ENCODE results near the gene C1GALT1C1L.
"Not testable (repeated sequence)": the region's sequence is repeated elsewhere in the genome, so short reads cannot be mapped to it uniquely, and the experiment has no call there.

C1GALT1C1L gene

DNA sequence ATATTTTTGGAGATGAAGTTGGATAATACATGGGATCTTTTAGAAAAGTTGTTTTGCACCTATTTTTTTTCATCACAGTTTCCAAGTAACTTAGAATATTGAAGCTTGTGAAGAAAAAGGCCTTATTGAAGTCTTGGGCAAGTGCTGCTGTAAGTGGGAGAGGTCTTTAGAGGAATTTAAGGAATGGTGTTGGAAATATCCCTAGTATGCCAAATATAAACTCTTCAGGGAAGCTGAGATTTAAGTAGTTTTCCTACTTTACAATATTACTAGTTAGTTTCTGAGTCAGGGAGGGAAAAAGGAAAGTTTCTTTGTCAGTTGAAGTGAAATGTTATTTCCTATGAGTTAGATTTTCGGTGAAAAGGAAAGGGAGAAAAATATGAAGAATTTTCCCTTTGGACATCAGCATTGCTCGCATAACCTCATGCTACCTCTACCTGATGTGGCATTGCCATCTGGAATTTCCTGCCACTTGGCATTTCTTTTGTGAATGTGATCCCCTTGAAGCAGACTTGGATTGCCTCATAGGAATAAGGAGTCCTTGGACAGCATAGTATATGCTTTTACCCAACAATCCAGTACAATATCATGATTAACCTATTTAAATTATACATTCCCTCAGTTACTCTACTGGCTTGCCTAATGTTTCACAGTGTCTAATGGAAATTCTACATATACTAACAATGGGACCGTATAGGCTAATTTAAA, 27.1 kb downstream of the C1GALT1C1L start:
- DNase-seq, result no peak

DNA sequence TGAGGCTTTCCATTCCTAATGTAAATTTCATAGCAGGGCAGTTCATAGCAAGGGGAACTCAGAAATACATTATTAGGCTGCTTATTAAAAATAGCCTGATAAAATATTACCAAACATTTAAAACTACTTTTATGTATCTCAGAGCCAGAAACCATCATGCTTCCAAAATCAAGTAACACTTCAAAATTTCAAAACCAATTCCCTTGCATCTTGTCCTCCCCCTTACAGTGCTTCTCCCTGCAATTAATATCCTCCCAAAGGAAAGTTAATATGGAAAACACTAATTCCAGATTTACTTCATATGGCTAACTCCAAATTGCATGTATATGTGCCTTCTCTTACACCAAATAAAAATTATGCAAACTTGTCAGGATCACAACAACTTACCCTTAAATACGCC, 32.5 kb downstream of the C1GALT1C1L start:
- DNase-seq, result no peak

- DNase-seq, result no peak
Observed at GRCh38 chr2:43642363-43642762, 33.9 kb downstream of the C1GALT1C1L start.

GRCh38 chr2:43637030-43637803, 39.0 kb downstream of the C1GALT1C1L start, which contains the start of gene PLEKHH2:
Gene PLEKHH2 (plus strand): TSS chr2:43637260. CDS start chr2:43644674, 7,414 bp downstream.
- peak; percentile 71 for DNase-seq

GRCh38 chr2:43636621-43637020, 39.6 kb downstream of the C1GALT1C1L start:
- no peak for DNase-seq

DNA sequence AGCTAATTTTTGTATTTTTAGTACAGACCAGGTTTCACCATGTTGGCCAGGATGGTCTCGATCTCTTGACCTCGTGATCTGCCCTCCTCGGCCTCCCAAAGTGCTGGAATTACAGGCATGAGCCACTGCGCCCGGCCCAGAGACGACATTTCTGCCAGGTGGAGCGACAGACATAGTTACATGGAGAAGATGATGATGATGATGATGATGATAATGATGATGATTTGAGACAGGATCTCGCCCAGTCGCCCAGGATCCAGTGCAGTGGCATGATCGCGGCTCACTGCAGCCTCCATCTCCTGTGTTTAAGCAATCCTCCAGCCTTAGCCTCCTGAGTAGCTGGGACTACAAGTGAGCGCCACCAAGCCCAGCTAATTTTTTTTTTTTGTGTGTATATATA, 40.1 kb downstream of the C1GALT1C1L start:
- DNase-seq, result not testable (repeated sequence)

DNA sequence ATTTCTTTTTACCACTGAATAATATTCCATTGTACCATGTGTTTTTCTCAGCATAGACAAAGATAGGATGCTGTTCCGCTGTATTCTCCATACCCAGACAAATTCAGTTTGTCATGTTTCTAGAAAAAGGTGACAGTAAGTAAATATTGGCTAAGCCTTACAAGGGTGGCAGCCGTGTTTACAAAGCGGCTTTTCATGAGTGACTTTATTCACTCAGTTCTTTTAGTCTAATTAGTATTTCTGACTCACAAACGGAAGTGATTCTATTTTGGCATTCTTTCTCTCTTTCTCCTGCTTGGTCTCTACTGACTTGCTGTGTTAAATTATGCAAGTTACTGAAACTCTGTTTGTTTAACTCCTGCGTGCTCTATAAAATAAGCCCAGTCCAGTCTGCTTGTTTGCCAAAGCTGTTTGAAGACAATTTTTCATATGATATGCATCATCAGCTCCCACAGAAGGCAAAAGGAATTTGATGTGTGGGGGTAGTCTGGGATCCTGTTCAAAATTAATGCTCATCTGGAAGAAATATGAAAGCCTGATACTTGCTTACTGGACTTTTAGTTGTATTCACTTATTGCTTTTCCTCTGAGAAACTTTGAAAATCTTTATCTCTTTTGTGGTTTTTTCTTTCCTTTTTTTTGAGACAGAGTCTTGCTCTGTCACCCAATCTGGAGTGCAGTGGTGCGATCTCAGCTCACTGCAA, 41.5 kb downstream of the C1GALT1C1L start:
- peak; percentile 74 for DNase-seq

DNA sequence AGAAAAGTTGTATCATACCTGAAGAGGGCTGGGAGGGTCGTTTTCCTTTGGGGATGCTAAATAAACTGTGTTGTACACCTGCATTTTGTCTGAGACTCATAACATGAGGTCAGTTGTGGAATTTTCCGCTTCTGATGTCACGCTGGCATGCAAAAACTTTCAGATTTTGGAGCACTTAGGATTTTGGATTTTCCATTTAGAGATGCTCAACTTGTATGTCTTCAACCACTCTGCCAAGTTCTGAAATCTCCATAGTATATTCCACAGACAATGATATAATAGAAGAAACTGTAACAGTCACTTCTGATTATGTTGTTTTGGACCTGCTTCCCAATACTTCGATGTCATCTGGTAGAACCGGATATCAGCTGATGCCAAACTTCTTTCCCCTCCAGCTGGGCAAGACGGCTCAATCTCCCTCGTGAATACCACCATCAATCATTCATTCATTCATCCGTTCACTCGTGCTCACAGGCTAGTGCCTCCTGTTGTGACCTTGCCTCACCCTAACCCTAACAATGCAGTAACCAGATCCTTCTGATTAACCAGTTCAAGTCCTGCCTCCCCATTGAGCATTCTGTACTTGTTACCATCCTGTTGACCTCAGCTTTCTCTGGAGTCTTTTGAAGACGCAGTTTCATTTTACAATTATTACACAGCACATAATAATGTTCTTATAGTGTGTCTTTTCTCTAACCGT, 44.5 kb downstream of the C1GALT1C1L start:
- no peak for DNase-seq

All from NCI-H226 (cell line).